HG03378 (cell line): Measurements from ENCODE around the gene ITPR3.

Experiments
- ATAC-seq: cut with Tn5 transposase; IDR thresholded peaks from one replicate; pipeline ENCODE4 v1.9.1; 2021; ENCODE audit warnings: mild to moderate bottlenecking, moderate library complexity; ENCODE audit not compliant: unreplicated experiment

Gene ITPR3

DNA sequence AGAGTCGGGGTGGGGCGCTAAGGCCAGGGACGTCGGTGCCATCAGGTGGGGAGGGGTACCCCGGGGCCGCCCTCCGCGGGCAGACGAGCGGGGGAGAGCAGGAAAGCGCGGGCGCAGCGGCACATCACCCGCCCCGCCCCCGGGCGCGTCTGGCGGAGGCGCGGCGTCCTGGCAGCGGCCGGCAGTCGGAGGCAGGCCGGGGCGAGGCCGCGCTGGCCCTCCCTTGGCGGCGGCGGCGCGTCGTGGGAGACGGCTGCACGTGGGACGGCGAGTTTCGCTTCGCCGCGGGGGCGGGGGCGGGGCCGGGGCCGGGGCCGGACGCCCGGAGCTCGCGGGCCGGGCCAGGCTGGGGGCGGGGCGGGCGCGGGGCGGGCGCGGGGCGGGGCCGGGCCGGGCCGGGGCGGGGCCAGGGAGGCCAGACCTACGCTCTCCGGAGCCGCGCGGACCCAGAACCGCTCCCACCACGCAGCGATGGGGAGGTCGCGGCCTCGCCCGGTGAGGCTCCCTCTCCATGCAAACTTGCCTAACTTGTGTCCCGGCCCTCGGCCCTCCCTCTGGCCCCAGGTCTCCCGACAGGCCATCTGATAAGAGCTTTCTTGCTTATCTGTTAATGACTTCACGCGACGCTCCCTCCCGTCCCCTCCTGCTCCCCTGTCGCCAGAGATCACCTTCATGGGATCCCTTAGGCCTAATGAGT lies 12.5 kb downstream of the ITPR3 start:
- no peak for ATAC-seq

DNA sequence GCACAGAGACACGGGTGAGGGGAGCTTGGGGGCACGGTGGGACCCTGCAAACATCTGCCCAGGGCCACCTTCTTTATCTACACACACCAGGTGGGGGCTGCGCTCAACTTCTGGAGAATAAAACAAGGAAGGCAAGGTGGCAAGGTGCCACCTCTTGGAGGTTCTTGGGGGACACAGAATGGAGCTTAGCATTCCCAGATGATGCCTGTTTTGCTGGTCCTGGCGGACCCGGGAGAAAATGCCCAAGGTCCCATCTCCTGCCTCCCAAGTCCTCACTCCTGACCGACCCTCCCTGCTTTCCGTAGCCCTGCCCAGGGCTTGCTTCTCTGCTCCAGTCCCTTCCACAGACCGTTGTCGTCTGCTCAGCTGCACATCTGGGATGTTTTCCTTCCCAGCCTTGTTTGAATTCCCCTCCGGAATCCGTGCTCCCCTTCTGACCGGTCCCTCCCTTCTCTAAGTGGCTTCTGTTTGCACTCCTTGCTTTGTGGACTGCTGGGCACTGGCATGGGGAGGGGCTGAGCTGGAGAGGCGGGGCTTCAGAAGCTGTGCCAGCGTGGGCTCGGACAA lies 13.1 kb downstream of the ITPR3 start:
- ATAC-seq, result no peak

DNA sequence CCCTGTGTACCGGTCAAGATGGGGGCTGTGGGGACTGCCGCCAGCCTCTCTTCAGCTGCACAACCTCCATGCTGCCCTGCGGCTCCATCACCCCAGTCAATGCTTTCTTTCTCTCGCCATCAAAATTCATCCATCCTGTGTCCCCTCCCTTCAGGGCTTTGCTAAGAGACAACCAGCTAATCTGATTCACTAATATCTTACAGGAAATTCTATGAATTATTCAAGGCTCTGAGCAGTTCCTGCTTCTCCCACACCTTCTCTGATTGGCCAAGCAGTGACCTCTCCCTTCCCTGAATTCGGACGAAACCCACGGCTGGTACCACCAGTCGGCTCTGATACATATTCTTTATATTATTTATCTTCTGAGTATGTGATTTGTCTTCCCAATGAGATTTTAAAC lies 13.8 kb downstream of the ITPR3 start:
- no peak for ATAC-seq

DNA sequence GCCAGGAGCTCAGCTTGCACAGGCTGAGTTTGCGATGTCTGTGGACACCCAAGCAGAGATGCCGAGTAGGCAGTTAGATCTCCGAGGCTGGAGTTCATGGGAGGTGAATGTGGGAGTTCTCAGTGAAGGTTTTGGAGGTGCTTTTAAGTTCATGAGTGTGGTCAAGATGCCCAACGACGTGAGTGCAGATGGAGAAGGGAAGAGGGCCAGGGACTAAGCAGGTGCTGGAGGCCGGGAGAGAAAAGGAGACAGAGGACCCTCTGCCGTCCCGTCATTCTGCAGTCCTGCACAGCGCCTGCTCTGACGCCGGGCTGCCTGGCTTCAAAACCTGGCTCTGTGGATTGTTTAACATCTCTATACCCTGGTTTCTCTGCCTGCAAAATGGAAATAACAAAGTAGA lies 15.5 kb downstream of the ITPR3 start:
- ATAC-seq, result no peak

DNA sequence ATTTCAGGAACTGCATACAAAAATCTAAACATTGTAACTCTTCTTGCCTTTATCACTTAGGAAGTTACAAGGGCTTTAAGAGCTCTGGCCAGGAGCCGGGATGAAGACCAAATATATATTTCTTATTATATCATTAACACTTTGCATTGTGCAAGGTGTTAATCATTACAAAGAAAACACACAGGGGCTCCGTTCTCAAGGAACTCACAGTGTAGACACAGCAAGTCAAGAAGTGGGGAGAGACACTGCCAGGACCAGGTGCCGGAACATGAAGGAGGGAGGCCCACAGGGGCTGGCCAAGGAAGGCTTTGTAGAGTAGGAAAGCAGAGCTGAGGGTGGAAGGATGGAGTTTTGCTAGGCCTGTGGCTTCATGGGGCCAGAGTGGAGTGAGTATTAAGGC lies 17.4 kb downstream of the ITPR3 start:
- ATAC-seq, result no peak

DNA sequence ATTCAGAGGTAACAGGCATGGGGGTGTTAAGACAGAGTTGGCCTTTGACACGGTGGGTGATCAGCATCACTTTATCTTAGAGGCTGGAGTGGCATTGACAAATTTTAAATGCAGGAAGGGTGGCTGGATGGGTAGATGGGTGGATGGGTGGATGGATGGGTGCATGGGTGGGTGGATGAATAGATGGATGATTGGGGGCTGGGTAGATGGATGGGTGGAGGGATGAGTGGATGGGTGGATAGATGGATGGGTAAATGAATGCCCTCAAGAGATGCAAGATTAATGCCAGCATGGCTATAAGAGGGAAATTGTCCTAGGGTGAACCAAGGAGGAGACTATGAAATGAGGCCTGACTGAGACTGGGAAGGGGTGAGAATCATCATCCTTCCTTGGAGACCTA lies 18.4 kb downstream of the ITPR3 start:
- ATAC-seq, result no peak

DNA sequence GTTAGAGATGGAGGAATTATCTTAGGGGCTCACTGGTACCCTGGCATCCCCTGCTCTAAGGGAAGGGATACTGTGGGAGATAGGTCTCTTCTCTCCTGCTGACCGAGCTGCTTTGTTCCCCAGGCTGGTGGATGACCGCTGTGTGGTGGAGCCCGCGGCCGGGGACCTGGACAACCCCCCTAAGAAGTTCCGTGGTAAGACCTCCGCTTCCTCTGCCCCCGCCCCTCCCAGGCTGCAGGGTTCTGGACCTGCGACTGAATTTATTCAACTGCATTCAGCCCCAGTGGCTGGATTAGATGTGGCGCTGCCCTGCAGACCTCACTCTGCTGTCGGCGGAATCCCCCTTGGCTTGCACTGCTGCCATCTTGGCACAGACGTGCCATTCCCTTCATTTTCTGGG lies 19.2 kb downstream of the ITPR3 start:
- ATAC-seq, result no peak

DNA sequence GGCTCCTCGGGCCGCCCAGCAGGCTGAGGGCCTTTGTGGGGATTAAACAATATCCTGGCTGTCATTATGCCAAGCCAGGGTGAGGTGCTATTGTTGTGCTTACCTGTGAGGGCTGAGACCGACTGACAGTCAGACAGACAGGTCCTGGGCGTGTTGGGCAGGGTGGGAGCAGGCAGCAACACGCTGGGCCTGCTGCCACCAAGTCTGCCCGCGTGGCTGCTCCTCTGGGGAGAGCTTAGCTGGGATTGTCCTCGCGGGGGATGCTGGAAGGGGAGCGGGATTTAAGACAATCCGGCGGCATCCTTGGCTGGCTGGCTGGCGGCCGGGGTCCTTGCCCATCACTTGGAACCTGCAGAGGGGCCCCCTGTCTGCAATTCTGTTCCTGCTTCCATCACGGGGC lies 20.0 kb downstream of the ITPR3 start:
- no peak for ATAC-seq

DNA sequence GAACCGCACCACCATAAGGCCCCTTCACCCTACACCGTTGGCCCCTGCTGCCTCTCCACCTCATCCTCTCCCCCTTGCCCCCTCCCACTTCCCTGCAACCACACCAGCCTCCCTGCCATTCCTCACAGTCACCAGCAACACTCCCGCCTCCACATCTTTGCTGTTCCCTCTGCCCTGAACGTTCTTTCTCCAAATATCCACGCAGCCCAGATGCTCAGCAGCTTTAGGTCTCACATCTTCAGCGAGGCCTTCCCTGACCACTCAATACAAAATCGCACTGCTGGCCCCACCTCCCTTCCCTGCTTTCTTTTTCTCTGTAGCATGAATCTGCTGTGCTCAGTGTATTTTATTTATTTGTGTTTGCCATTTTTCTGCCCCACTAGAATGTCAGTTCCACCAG lies 20.5 kb downstream of the ITPR3 start:
- no peak for ATAC-seq

DNA sequence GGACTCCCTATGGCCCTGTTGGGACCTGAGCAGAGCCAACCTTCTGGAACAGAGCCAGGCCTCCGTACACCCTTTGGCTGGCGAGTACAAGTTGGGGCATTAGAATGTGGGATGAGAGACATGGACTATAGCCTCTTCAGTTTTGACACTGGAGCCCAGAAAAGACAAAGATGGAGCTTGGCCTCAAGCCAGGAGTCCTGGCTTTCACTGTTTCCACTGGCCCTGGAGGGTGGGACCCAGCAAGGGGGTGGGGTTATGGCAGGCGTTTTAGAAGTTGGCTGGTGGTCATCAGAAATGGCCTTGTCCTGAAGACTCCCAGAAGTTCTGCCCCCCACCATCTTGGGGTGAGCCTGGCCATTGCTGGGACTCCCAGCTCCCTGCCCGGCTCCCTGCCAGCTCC lies 21.8 kb downstream of the ITPR3 start:
- no peak for ATAC-seq

DNA sequence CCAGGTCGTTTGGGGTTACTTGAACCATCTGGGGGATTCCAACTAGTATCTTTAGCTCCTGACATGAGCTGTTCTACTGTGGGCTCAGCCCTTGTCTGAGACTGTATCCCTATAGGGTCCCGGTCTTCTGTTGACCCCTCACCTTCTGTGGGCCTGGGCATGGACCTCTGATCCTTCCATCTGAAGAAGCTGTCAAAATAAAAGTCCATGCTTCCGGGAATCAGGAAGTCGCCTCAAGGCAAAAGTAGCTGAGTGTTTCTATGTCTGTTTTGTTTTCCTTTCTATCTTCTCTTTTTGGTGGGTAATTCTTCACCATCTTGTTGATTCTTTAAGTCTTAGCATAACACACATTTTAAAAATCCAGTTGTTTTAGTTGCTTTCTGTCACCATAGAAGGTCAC lies 30.3 kb downstream of the ITPR3 start:
- ATAC-seq, result no peak

DNA sequence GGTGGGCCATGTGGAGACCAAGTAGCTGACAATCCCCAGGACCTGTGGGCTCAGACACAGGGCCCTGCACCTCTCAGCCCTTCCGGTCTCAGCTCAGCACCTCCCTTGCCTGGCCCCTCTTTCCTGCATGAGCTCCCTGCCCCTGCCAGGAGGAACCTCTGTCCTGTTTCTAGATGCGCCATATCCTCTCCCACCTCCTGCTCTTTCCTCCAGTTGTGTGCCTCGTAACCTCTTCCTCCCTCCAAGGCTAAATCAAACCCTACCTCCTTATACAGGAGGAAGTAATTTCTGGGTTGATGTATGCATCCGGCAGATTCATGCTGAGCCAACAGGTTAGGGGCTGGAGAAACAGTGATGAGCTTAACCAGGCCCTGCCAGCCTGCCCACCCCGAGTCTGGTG lies 30.9 kb downstream of the ITPR3 start:
- ATAC-seq, result no peak

DNA sequence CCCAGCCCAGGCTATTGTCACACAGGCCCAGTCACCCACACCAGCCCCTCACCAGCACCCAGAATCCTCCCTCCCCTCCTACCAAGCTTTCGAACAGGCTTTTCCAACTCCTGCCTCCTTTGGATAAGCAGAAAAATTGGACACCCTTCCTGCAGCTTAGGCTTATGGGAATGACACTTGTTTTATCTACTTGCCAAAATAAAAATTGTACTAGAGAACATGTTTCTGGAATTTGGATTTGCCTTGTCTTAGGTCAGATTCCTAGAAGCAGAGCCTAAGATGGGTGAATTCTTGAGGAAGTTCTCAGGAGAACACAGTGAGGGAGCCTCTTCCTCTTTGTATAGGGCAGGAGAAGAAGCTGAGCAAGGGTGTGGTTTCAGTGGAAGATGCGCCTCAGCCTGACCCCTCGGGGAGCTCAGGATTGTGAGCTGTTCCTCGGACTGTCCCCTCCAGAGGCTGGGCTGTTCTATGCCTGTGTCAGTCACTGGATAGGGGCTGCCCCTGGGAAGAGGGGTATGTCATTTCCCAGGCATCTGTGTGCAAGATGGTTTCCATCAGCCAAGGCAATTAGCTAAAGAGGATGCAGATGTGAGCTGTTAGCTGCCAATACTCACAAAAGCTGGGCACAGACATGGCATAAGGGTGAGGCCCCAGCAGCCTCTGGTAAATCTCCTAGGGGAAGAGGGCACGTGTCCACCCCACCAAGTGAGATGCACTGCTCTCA lies 33.9 kb downstream of the ITPR3 start:
- no peak for ATAC-seq

DNA sequence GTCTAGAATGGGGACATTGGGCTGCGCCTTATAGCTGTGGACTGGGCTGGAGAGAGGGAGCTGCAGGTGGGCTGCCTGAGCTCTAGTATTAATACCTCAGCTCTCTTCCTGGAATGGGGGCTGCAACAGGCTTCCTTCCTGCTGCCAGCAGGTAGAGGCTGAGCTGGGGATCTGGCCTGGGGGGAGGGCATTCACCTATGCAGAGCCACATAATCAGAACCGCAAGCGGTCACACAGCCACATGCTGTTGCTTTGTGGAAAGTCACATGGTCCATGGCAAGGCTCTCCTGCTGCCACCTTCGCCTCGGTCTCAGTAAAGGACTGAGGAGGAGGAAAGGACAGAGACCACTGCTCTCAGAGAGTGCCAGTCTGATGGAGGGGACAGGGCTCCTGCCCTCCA lies 35.7 kb downstream of the ITPR3 start:
- no peak for ATAC-seq

DNA sequence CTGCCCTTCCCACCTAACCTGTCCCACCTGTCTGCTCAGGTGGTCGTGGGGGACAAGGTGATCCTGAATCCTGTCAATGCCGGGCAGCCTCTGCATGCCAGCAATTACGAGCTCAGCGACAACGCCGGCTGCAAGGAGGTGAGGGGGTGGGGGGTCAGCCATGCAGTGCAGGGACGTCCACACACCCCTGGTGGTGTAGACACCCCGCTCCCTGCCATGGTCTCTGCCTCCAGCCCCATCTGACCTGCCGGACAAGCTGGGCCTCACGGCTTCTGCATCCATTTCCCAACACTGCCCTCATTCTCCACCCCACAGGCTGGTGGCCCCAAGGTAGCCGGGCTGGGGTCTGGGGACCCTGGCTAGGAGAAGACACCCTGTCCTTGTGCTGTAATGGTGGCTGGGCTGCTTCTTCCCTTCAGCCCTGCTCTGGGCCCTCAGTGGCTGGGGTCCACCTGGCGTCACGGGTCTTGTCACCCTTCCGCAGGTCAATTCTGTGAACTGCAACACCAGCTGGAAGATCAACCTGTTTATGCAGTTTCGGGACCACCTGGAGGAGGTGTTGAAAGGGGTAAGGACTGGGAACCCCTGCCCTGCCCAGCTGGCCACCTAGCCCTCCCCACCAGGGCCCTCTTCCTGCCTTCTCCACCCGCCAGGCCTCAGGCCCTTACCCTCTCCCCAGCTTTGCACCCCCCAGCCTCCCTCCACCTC lies 38.0 kb downstream of the ITPR3 start:
- no peak for ATAC-seq

DNA sequence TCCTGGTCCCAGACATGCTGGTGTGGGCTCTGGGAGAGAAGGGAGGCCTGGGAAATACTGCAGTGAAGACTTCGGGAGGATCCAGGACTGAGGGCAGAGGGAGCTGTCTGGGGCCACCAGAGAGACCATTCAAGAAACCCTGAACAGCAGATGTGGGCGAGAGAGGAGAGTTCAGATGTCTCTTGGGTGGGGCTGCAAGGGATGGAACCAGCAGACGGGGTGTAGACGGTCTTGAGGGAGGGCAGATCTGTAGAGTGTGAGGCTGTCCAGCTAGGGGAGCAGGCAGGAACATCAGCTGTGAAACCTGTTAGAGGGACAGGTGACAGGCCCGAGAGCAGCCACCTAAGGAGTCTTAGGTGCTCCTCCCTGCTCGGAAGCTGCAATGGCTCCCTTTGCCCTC lies 38.9 kb downstream of the ITPR3 start:
- no peak for ATAC-seq

DNA sequence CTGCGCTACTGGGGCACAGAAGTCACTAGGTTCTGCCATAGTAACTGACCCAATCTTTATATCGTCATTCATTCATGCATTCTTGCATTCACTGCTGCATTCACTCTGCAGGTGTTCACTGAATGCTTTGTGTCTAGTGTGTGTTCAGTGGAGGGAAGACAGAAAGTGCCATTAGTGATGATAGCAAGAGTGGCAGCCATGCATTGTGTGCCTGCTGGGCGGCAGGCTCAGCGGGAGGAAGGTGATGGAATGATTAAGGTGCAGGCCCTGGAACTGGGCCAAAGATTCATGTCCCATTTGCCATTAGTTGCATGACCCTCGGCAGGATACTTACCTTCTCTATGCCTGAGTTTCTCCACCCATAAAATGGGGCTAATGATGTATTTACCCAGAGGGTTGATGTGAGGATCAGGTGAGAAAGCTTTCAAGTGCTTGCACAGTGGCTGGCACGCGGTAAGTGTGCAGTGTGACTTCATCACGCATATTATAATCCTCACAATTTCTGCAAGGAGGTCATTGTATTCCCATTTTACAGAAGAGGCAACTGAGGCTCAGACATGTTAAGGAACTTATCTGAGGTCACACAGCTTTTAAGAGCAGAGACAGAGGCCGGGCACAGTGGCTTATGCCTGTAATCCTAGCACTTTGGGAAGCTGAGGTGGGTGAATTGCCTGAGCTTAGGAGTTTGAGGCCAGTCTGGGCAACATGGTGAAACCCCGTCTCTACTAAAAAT lies 40.1 kb downstream of the ITPR3 start:
- ATAC-seq, result no peak

DNA sequence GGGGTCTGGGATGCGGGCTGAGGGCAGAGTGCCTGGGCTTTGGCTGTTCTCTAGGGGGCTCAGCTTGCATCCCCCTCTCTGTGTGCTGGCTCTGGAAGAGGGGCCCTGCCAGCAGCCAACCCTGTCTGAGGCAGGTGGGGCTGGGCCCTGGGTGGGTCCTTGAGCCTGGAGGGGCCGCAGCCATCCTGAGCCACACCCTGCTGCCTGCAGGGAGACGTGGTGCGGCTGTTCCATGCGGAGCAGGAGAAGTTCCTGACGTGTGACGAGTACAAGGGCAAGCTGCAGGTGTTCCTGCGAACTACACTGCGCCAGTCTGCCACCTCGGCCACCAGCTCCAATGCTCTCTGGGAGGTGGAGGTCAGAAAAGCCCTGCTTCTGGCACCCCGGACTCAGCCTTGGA lies 41.2 kb downstream of the ITPR3 start:
- no peak for ATAC-seq

DNA sequence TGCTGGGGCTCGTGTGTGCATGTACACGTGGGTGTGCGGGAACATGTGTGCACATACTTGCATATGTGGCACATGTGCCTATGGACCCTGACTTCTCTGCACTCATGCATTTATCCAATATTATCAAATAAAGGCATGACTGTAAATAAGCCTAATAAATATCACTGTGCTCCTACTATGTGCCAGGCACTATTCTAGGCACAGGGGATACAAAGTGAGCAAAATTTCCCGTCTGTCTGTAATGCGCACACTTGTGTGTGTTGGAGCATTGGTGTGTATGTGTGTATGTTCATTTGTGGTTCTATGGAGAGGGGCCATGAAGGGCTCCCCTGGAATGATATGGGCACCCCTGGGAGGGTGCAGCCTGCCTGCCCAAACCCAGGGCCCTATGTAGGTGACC lies 41.9 kb downstream of the ITPR3 start:
- no peak for ATAC-seq

DNA sequence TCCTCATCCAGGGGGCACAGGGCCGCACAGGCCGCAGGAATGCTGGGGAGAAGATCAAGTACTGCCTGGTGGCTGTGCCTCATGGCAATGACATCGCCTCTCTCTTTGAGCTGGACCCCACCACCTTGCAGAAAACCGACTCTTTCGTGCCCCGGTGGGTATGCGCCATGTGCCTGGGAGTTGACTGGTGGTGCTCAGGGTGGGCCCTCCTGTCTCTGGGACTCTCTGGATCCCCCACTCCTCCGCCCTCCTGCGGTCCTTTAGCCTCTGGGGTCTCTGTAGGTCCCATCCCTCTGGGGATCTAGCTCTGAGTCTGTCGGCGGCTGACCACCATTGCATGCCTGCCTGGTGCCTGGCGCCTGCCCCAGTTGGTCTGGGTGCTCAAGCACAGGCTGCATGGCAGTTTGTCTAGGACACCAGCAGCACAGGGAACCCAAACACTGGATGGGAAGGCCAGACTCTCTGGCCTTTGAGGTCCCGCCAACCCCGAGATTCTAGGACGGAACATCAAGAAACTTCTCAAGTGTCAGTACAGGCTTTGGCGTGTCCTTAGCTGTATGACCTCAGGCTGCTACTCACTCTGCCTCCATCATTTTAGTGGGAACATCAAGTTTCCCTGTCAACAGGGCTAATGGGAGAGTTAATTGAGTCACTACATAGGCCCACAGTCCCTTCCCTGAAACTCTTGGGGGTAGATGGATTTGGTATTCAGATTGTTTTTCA lies 42.8 kb downstream of the ITPR3 start:
- ATAC-seq, result no peak
